GM10248 (cell line): ENCODE results near the gene PPARGC1A.

ENCODE experiments used
- CTCF ChIA-PET: fragments of 300-600 bp; sonication (Branson Sonifier 250); formaldehyde crosslinking; extraction: SDS; loops from one replicate; lab custom pipeline; 2021; ENCODE audit warnings: antibody characterized with exemption; lab: Yijun Ruan, JAX
- POLR2A ChIA-PET: fragments of 350-650 bp; sonication (Branson Sonifier 250); formaldehyde crosslinking; extraction: SDS; loops from one replicate; lab custom pipeline; 2020; ENCODE audit warnings: antibody characterized with exemption; lab: Yijun Ruan, JAX
- DNase-seq: peaks from one replicate; pipeline ENCODE4 v3.0.0; 2012; ENCODE audit errors: extremely low spot score
- TF ChIP-seq, protein P1 (sequence below): IDR thresholded peaks from 2 replicates; pipeline ENCODE4 v1.5.1; 2012; ENCODE audit warnings: mild to moderate bottlenecking, low read depth; ENCODE audit errors: extremely low read depth, missing control alignments, control extremely low read depth

The PPARGC1A gene

DNA sequence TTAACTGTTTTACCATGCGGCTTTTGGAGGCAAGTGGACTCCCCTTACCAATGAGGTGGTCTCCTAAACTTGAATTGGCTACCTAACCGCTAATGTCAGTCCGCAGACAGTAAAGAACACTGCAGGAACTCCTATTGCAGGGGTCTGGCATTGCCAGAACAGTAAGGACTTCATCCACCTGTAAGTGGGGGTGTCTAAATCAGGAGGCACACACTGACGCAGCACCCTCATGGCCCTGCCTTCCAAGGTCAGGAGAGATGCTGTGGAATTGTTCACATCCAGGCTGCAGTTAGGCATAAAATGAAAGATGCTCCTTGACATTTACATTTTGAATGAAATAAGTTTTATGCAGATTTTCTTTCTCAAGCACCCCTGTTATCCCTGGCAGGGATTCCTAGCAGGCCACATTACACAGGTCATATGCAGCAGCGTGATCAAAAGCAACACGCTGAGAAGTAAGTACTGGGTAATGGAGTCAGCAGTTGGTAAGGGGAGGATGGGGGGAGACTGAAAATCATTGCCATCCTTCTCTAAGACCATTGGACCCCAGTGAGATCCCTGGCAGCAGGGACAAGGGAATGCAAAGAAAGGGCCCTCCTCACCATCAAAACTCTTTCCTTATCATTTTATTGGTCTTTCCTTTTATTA is 3.8 kb downstream of the PPARGC1A start:
- ChIA-PET CTCF (no interaction called here), POLR2A (no interaction called here)
- no peak for DNase-seq
- TF ChIP-seq, protein P1, sequence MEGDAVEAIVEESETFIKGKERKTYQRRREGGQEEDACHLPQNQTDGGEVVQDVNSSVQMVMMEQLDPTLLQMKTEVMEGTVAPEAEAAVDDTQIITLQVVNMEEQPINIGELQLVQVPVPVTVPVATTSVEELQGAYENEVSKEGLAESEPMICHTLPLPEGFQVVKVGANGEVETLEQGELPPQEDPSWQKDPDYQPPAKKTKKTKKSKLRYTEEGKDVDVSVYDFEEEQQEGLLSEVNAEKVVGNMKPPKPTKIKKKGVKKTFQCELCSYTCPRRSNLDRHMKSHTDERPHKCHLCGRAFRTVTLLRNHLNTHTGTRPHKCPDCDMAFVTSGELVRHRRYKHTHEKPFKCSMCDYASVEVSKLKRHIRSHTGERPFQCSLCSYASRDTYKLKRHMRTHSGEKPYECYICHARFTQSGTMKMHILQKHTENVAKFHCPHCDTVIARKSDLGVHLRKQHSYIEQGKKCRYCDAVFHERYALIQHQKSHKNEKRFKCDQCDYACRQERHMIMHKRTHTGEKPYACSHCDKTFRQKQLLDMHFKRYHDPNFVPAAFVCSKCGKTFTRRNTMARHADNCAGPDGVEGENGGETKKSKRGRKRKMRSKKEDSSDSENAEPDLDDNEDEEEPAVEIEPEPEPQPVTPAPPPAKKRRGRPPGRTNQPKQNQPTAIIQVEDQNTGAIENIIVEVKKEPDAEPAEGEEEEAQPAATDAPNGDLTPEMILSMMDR = no peak

DNA sequence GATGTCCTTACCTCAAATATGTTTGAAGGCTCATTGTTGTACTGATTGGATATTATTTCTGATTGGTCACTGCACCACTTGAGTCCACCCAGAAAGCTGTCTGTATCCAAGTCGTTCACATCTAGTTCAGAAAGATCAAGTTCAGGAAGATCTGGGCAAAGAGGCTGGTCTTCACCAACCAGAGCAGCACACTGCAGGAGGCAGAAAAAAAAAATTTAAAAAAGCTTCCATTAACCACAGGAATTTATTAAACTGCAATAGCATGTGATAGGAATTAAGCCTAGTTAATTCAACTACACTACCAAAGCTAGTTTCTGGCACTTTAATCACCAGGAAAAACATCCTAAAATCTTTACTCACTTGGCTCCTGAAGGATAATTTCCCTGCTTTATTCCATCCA is 5.1 kb downstream of the PPARGC1A start:
- TF ChIP-seq, protein P1 = no peak
- POLR2A ChIA-PET = no interaction called here
- CTCF ChIA-PET = no interaction called here
- no peak for DNase-seq

DNA sequence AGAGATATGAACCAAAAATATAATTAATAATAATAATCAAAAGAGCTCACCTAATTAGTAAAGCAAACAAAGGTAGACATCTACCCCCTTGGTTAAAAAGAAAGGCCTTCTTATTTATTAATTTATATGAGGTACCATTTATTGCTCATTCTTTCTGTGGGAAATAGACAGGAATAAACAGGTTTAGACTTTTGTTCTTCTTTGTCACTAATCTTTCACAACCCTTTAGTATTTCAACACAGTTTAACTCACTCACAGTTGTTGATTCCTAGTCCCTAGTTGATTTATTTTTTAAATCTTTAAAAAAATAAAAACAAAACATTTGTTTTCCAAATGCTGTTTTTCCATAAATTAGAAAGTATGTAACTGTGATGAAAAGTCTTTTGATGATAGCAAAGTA is 5.6 kb downstream of the PPARGC1A start:
- ChIA-PET POLR2A (no interaction called here), CTCF (no interaction called here)
- no peak for DNase-seq
- TF ChIP-seq, protein P1 = no peak

DNA sequence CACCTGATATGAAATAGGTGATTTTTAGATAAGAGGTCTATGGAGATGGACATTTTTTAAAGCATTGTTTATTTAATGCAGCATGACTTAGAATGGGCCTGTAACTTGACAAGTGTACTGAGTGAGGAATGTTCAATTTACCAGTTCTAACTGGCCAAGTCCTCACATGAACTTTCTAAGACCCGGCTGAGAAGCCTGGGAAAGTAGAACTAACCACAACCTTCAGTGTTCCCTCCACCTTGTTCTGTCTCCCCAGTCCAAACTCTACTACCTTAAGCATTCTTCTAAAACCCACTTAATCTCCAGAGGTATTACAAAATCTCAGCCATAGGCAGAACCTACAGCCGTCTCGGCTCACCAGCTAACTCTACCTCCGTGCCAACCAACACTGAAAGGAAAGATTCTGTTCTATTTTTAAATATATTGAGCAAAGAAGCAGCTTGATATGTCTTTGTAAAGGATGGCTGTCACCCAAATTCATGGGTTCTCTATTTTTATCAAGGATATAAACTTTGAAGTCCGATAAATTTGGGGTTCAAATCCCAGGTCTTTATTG is 6.8 kb downstream of the PPARGC1A start:
- POLR2A ChIA-PET = no interaction called here
- DNase-seq = no peak
- TF ChIP-seq, protein P1 = no peak
- CTCF ChIA-PET = no interaction called here

DNA sequence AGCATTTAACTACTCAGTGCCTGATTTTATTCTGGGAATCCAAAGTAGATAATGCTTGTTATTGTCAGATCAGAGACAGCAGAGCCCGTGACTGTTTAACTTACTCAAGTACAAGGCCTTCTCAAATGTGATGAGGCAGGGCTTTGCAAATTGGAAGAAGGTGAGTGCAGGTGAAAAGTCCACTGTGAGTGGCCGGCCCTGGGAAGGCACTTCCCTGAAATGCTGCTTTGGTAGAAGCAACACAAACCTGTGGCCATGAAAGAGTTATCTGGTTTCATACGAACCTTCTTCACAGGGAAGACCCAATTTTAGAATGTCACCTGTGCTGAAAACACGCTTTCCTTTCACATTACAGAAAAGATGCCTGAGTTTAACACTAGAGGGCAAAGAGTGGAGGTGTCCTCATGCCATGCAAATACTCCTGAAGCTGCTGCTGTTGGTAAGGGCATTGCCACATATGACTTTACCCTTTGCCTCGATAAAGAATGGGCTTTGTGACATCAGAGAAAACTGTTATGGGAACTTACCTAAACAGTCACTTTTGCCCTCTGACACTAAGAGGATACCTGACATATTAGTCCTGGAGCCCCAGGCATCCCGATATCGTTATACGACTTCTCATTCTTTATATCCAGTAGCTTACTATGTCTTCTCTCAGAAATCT is 8.0 kb downstream of the PPARGC1A start:
- DNase-seq = no peak
- TF ChIP-seq, protein P1 = no peak
- ChIA-PET CTCF (no interaction called here), POLR2A (no interaction called here)

DNA sequence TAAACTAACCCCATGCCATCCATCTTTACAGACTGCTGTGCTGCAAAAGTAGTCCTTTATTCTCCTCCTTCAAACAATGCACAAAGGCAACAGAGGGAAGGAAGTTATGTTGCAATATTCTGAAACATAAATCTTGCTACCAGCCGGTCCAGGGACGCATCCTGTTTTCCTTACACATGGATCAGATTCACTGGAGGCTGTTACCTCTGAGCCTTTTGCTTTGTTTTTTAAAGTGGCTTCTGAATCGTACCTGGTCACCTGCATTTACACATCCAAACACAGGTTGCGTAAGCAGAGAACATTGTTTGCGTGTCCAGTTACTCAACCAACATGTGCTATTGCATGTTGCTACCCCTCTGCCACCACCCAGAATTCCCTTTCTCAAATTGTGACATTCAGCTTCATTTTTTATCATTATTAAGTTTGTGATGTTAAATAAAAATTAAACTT is 8.8 kb downstream of the PPARGC1A start:
- no peak for DNase-seq
- ChIA-PET POLR2A (no interaction called here), CTCF (interaction anchor here (1.6 kb wide), 1 partner anchor 9 kb away, joined by 5 read pairs; the partner anchor contains the start of gene PPARGC1A)
- TF ChIP-seq, protein P1 = no peak
